WERI-Rb-1 (cell line): Measurements from ENCODE around the gene LEMD2.

Experiments used
- DNase-seq: peaks from one replicate; pipeline ENCODE4 v3.0.0-alpha.2; 2020
- H3K27ac ChIP-seq: fragments of 250-450 bp; sonication (Bioruptor Pico); 2 replicates; pipeline ENCODE4 v1.5.1; 2020; ENCODE audit warnings: mild to moderate bottlenecking, moderate library complexity
- H3K27me3 ChIP-seq: fragments of 250-450 bp; sonication (Bioruptor Pico); 2 replicates; pipeline ENCODE4 v1.5.1; 2021; ENCODE audit warnings: mild to moderate bottlenecking, low read depth, moderate library complexity; ENCODE audit not compliant: insufficient read depth, severe bottlenecking
- H3K36me3 ChIP-seq: fragments of 250-450 bp; sonication (Bioruptor Pico); 2 replicates; pipeline ENCODE4 v1.5.1; 2020; ENCODE audit warnings: mild to moderate bottlenecking, moderate library complexity
- H3K4me3 ChIP-seq: 2 replicates; pipeline ENCODE4 v1.5.1; 2011; ENCODE audit warnings: low read depth, mild to moderate bottlenecking, control low read depth, low read length
- H3K9me3 ChIP-seq: fragments of 250-450 bp; sonication (Bioruptor Pico); 2 replicates; pipeline ENCODE4 v1.5.1; 2021; ENCODE audit warnings: mild to moderate bottlenecking, moderate library complexity; ENCODE audit not compliant: severe bottlenecking
- TF ChIP-seq, protein P1 (sequence below): IDR thresholded peaks from 2 replicates; pipeline ENCODE4 v1.5.1; 2011; ENCODE audit warnings: low read depth, mild to moderate bottlenecking, control low read depth, inconsistent platforms, low read length

The LEMD2 gene

DNA sequence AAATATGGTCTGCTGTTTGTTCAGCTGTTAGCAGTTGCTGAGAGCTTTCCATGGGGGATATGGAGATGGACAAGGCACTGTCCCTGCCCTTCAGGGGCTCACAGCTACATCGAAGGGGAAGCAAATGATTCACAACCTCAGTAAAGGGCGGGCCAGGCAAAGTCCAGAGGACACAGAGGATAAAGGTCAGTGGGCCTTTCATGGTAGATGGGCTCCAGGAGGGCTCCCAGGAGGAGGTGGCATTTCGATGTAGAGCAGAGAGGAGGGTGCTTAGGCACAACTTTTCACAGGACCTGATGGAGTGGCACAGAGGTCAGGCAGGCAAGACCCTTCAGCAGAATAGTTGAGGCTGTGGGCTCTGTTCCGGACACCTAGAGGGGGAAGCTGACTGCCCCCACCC, 30.1 kb upstream of the LEMD2 start:
- Histone ChIP-seq H3K36me3 (no peaks in the 10 kb centered on the region), H3K9me3 (no peaks in the 10 kb centered on the region), H3K27me3 (no peaks in the 10 kb centered on the region), H3K4me3 (no peak overlapping the region), H3K27ac (no peak overlapping the region)
- TF ChIP-seq, protein P1, sequence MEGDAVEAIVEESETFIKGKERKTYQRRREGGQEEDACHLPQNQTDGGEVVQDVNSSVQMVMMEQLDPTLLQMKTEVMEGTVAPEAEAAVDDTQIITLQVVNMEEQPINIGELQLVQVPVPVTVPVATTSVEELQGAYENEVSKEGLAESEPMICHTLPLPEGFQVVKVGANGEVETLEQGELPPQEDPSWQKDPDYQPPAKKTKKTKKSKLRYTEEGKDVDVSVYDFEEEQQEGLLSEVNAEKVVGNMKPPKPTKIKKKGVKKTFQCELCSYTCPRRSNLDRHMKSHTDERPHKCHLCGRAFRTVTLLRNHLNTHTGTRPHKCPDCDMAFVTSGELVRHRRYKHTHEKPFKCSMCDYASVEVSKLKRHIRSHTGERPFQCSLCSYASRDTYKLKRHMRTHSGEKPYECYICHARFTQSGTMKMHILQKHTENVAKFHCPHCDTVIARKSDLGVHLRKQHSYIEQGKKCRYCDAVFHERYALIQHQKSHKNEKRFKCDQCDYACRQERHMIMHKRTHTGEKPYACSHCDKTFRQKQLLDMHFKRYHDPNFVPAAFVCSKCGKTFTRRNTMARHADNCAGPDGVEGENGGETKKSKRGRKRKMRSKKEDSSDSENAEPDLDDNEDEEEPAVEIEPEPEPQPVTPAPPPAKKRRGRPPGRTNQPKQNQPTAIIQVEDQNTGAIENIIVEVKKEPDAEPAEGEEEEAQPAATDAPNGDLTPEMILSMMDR: no peak
- no peak for DNase-seq

DNA sequence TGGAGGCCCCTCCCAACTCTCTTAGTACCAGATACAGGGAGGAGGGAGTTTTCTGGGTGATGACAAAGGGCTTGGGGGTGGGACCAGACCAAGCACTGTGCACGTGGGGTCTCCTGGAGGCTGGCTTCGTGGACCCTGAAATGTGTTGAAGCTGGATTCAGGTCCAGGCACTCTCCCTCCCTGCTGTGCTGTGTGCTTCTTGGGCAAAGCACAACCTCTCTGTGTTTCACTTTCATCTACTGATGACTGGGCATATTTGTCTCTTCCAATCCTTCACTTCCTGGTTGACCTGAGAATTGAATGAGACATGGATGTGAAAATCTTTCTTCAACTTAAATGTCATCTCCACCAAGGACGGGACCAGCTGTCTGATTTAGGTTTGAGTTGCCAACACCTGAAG, 29.4 kb upstream of the LEMD2 start:
- no peaks in the 10 kb centered on the region for H3K9me3 ChIP-seq
- no peaks in the 10 kb centered on the region for H3K36me3 ChIP-seq
- no peak overlapping the region for H3K4me3 ChIP-seq
- TF ChIP-seq, protein P1: no peak
- no peaks in the 10 kb centered on the region for H3K27me3 ChIP-seq
- DNase-seq: no peak
- H3K27ac ChIP-seq: no peak overlapping the region

DNA sequence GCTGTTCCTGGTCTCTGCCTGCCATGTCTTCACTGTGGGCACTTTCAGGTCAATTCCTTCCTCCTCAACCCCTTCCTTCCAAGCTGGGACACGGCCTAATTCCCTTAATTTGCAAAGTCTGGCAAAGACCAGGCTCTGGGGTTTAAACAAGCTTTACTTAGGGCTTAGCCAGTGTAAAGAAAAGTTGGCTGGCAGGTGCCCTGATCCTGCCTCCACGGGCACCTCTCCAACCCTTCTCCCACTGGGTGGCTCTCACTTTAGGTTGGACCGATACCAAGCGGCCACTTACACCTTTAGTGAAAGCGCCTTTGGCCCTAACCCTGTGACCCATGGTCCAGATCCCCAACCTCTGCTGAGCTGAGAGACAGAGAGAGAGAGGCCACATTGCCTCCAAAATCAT, 28.6 kb upstream of the LEMD2 start:
- Histone ChIP-seq H3K27ac (no peak overlapping the region; the same call in 1 of the 2 replicates), H3K36me3 (no peaks in the 10 kb centered on the region), H3K27me3 (no peaks in the 10 kb centered on the region), H3K4me3 (no peak overlapping the region), H3K9me3 (no peaks in the 10 kb centered on the region)
- TF ChIP-seq, protein P1: no peak
- no peak for DNase-seq

DNA sequence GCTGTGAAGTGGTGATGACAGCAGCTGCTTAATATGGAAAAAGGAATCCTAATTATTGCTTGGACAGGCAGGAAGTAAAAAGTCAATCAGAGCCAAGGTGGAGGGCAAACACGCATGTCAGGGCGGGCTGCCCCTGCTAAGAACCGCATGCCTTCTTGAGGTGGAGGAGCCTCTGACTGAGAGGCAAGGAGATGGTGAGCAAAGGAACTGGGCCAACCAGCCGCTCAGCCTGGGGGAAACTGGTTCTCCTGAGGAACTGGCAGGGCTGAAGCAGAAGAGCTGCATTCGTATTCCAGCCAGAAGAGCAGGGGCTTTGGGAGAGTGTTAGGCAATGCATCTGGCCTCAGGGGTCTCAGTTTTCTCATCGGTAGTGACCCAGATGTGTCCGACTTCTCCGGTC, 28.0 kb upstream of the LEMD2 start:
- no peak for DNase-seq
- H3K9me3 ChIP-seq: no peaks in the 10 kb centered on the region
- H3K36me3 ChIP-seq: no peaks in the 10 kb centered on the region
- no peaks in the 10 kb centered on the region for H3K27me3 ChIP-seq
- H3K4me3 ChIP-seq: no peak overlapping the region
- TF ChIP-seq, protein P1: no peak
- no peak overlapping the region; the same call in 1 of the 2 replicates for H3K27ac ChIP-seq

DNA sequence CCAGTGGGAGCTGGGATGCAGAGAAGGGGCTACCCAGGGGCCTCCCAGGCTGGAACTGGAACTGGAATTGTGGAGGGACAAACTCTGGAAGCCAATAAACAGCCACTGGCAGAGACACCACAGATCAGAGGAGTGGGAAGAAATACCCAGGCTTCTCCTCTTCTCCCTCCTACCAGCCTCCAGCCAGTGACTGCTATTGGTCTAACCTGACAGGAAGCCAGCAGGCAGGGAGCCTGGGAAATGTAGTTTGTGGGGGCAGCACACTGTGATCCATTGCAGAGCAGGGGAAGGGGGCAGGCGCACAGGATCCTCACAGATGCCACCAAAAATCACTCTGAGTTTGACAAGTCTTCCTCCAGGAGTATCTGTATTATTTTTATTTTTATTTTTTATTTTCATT, 26.9 kb upstream of the LEMD2 start:
- H3K36me3 ChIP-seq: no peaks in the 10 kb centered on the region
- peak; percentile 90 for DNase-seq
- peak overlapping the region; percentile 19; the same call in 1 of the 2 replicates for H3K27ac ChIP-seq
- H3K4me3 ChIP-seq: no peak overlapping the region
- TF ChIP-seq, protein P1: no peak
- H3K9me3 ChIP-seq: no peaks in the 10 kb centered on the region
- no peaks in the 10 kb centered on the region for H3K27me3 ChIP-seq

DNA sequence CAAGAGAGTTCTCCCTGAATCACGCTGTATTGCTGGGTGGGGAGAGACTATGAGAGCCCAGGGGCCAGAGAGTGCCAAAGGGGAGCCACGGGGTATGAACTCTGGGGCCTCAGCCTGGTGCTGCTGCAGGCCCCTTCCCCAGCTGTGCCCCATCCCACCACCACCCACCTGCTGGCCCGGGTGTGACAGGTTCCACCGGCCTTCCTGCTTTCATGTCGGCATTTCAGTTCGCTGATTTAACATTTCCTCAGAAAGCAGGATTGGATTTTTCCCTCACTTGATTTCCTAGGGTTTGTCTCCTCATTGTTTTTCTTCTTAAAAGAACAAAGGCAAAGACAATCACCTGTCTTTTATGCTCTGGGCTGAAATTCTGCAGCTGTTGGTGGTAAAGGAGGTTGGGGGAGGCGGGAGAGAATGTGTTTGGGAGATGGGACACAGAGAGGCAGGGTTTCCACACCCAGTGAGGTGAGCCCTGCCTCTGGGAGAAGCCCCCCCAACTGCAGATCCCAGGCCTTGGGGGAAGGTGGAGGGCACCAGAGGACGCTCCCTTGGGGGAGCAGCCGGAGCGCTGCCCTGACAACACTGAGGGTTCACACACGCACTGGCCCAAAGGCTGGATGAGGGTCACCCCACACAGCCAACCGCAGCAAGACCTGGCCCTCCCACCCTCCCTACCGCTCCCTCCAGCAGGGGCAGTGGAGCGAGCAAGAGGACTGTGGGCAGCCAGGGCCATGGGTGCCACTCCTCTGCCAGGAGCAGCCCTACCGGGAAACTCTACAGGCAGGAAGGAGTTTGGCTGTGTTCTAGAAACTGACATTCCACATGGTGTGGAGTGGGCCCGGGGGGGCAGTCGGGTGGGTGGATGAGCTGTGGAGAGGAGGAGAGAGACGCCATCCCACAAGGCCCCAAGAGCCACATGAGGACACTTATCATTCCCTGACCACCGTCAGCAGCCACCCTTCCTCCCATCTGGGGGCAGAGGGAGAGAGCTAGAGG, 25.4 kb upstream of the LEMD2 start:
- DNase-seq: no peak
- Histone ChIP-seq H3K27ac (no peak overlapping the region), H3K4me3 (no peak overlapping the region), H3K27me3 (no peaks in the 10 kb centered on the region), H3K36me3 (no peaks in the 10 kb centered on the region), H3K9me3 (no peaks in the 10 kb centered on the region)
- TF ChIP-seq, protein P1: no peak
